ENCODE results near the gene UQCR11. TPM values are rescaled to one million over a fixed set of nuclear protein-coding genes. Genes with fewer than 3 reads are reported as not detected.

UQCR11 gene
- total and polyA plus RNA-seq, 2 donors (not counting 3 experiments of a cell fraction or from before 2014, with no cell fraction given), result 165 to 210 TPM

DNA sequence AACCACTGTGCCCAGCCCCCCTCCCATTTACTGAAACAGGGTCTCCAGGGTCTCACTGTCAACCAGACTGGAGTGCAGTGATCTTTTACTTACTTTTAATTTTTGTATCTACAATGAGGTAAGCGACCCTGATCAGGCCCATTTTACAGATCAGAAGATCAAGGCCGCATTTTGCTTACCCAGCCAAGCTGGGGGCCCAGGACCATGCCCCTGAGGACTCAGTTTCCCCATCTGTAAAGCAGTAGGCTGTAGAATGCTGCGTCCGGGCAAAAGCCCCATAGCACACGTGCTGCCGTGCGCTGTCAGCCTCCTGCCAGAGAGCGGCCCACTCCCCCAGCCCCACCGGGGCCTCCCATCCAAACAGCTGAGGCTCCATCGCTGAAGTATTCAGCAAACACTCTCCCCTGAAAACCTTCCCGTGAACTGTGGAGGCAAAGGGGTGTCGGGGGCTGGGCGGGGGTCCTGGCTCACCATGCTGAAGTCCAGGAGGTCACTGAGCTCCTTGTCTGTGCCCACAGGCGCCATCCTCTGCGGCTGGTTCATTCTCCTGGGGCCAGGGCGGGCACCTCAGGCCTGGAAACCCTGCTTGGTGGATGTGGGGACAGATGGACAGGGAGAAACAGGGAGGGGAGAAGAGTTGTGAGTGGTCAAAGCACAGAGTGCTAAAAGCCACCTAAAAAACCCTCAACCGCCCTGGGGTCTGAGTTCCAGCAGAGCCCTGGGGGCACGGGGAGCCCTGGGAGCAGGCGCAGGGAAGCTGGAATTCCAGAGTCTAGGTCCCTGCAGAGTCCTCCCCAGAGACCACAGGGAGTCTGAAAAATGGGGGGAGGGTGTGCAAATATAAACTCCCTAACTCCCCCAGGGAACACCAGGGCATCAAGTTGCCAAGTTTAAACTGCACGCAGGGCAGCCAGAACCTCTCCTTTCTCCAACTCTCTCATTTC lies 44.7 kb upstream of the UQCR11 start:
- no peaks in the 10 kb centered on the region for H3K27me3 ChIP-seq (ENCODE audit: control insufficient read depth in 2 of 2, insufficient read depth in 2 of 2, low read length in 2 of 2)
- peak overlapping the region; percentile 55 for H3K4me2 ChIP-seq (ENCODE audit: insufficient read depth, low read length)
- ChIA-PET CTCF (interaction anchor here (0.7 to 1.5 kb wide), 3 partner anchors 11 to 22 kb away, joined by 4 read pairs; no protein-coding TSS in a partner anchor), POLR2A (no interaction called here)
- H4K20me1 ChIP-seq (replicated peaks; ENCODE audit: control insufficient read depth, extremely low read depth, insufficient read depth, low read length), result no peaks in the 10 kb centered on the region
- H3K36me3 ChIP-seq (ENCODE audit: control insufficient read depth in 2 of 2, extremely low read depth in 1 of 2, insufficient read depth in 2 of 2, low read length in 2 of 2), result peaks cover 5 to 21% of the 10 kb centered on the region in 2 experiments
- H3K79me2 ChIP-seq (ENCODE audit: control insufficient read depth, insufficient read depth, low read length), result peaks cover 45% of the 10 kb centered on the region
- no peak for DNase-seq (ENCODE audit: low read depth, low spot score)
- H3K9me3 ChIP-seq (replicated peaks; ENCODE audit: control insufficient read depth, insufficient read depth, low read length), result no peaks in the 10 kb centered on the region
- no TSS peak for BruUV-seq (replicated peaks)
- H3K9me1 ChIP-seq (replicated peaks; ENCODE audit: control insufficient read depth, extremely low read depth, insufficient read depth, low read length), result no peaks in the 10 kb centered on the region
- dilution Hi-C loops (cut with MboI; ENCODE audit: extremely low pct_ligation_motif_present, low sequenced_read_pairs), result no loop called here
- H3K4me3 ChIP-seq (replicated peaks in 1 of 3; ENCODE audit: insufficient read depth in 1 of 3, low read depth in 1 of 3, low read length in 3 of 3), result peak overlapping the region in 2 of 3 experiments; percentile 62 to 89
- peak overlapping the region; percentile 82 for H3K9ac ChIP-seq (replicated peaks; ENCODE audit: extremely low read depth, insufficient read depth, low read length)
- H3K4me1 ChIP-seq (ENCODE audit: control insufficient read depth, extremely low read depth, insufficient read depth, low read length), result peaks cover 2% of the 10 kb centered on the region
- intact Hi-C loops (cut with micrococcal nuclease), result no loop called here
- TF ChIP-seq POLR2AphosphoS5 (IDR thresholded peaks at IDR 0.05; ENCODE audit: insufficient read depth, low read depth, low read length) (no peak), EZH2 (IDR thresholded peaks at IDR 0.05; ENCODE audit: borderline replicate concordance, low read depth, low read length, severe bottlenecking) (no peak), GATA2 (IDR thresholded peaks at IDR 0.05; ENCODE audit: insufficient read depth, insufficient read length, low read depth, low read length) (no peak), MYC (IDR thresholded peaks at IDR 0.05; ENCODE audit: low read depth, low read length) (no peak), FOS (IDR thresholded peaks at IDR 0.05; ENCODE audit: borderline replicate concordance, insufficient read depth, low read length) (no peak), POLR2A (IDR thresholded peaks at IDR 0.05; ENCODE audit: low read depth, low read length) (no peak), JUN (IDR thresholded peaks at IDR 0.05; ENCODE audit: borderline replicate concordance, insufficient read depth, insufficient read length, low read depth) (no peak)
- TF ChIP-seq, protein P1, sequence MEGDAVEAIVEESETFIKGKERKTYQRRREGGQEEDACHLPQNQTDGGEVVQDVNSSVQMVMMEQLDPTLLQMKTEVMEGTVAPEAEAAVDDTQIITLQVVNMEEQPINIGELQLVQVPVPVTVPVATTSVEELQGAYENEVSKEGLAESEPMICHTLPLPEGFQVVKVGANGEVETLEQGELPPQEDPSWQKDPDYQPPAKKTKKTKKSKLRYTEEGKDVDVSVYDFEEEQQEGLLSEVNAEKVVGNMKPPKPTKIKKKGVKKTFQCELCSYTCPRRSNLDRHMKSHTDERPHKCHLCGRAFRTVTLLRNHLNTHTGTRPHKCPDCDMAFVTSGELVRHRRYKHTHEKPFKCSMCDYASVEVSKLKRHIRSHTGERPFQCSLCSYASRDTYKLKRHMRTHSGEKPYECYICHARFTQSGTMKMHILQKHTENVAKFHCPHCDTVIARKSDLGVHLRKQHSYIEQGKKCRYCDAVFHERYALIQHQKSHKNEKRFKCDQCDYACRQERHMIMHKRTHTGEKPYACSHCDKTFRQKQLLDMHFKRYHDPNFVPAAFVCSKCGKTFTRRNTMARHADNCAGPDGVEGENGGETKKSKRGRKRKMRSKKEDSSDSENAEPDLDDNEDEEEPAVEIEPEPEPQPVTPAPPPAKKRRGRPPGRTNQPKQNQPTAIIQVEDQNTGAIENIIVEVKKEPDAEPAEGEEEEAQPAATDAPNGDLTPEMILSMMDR (IDR thresholded peaks at IDR 0.05; ENCODE audit: extremely low read depth in 1 of 2, insufficient read depth in 1 of 2, low read depth in 1 of 2, low read length in 2 of 2), result no peak
- TF ChIP-seq, protein P2, sequence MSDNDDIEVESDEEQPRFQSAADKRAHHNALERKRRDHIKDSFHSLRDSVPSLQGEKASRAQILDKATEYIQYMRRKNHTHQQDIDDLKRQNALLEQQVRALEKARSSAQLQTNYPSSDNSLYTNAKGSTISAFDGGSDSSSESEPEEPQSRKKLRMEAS (IDR thresholded peaks at IDR 0.05; ENCODE audit: insufficient read depth, insufficient read length), result no peak
- FAIRE-seq, result no peak
- no peak overlapping the region for H2AFZ ChIP-seq (ENCODE audit: low read depth, low read length)
- H3K27ac ChIP-seq (ENCODE audit: insufficient read depth, low read depth, low read length), result no peak overlapping the region
